HG03064 (cell line): ENCODE data around the gene UBE2L5.

Experiments used
- ATAC-seq: cut with Tn5 transposase; IDR thresholded peaks from one replicate; pipeline ENCODE4 v1.9.1; 2021; ENCODE audit warnings: low read depth; ENCODE audit not compliant: unreplicated experiment

UBE2L5 gene

GRCh38 chr13:30422054-30422839 lies at the start of gene UBE2L5:
Gene UBE2L5 (plus strand): TSS chr13:30422493. CDS start chr13:30427991, 5,498 bp downstream.
- peak; percentile 57 for ATAC-seq

DNA sequence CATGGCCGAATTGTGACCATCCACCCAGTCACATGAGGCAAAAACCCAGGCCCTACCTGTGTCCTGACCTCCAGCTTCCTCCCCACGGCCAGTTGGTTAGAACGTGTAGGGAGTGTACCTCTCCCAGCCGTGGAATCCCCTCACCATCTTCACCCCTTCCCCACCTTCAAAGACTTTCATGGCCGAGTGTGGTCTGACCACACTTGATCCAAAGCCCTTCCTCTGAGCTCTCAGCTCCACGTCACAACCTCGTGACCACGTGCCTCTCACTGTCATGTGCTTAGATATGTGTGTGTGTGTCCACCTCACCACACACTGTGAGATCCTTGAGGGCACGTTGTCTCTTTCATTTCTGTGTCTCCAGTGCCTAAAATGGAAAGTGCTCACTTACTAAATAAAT lies 48.6 kb upstream of the UBE2L5 start:
- ATAC-seq, result no peak

GRCh38 chr13:30375265-30375835 lies 46.9 kb upstream of the UBE2L5 start:
- ATAC-seq, result no peak

DNA sequence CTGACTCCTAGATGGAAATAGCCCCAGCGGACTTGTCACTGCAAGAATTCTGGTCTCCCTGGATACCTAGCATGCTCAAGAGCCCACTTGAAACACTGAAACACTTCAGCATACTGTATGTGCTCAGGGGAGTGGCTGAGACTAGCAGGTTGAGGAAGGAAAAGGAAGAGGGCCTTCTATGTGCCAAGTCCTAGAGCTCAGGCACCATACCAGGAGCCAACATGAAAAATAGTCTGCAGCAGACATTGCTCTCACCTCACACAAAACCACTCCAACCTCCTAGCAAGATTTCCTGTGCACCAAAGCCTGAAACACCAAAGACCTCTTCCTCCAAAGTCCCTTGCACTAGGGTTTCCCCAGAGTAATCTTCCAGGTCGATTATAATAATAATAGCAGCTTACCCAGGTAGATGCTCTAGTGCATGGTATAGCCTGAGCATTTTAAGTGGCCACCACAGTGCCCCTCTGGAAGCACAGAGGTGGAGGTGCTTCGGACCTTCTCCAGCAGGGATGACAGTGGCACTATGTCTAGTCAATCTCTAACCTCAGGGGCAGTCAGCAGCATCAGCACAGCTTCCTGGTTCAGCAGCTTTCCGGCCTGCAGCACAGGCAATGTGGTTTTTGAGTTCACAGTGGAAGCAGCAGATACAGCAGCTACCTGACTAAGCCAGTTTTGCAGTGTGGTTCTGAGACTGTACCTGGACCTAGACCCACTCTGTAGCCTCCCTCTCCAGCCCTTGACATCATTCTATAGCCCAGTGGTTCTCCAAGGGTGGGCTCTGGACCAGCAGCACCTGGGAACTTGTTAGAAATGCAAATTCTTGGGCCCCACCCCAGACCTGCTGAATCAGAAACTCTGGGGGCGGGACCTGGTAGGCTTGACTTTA lies 45.6 kb upstream of the UBE2L5 start:
- no peak for ATAC-seq

DNA sequence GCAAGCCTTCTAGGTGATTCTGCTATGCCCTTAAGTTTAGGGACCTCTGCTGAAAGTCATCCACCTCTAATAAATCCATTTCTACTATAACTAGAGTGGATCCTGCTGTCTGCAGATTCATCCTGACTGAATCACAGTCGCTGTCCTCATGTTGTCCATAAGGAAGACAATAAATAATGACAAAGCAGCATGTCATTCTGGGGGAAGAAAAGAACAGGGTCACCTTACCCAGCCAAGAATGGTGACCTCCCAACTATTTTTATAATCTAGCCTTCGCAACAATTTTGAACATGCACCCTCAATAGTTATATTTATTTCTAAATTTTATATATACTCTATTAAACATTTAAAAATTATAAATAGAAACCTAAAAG lies 45.0 kb upstream of the UBE2L5 start:
- no peak for ATAC-seq

DNA sequence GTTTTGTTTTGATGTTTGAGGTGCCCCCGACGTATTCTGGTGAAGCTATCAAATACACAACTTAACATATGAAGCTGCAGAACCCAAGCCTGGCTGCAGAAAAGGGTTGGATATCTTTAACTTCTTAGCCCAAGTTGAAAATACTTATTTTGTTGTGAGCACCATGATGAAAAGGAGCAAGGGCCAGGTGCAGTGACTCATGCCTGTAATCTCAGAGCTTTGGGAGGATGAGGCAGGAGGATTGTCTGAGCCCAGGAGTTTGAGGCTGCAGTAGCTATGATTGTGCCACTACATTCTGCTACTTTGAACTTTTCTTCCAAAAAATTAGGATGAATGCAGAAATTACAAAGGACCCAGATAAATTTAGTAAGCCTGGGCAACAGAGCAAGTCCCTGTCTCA lies 44.1 kb upstream of the UBE2L5 start:
- ATAC-seq, result no peak

GRCh38 chr13:30381049-30381448 lies 41.2 kb upstream of the UBE2L5 start:
- ATAC-seq, result no peak

DNA sequence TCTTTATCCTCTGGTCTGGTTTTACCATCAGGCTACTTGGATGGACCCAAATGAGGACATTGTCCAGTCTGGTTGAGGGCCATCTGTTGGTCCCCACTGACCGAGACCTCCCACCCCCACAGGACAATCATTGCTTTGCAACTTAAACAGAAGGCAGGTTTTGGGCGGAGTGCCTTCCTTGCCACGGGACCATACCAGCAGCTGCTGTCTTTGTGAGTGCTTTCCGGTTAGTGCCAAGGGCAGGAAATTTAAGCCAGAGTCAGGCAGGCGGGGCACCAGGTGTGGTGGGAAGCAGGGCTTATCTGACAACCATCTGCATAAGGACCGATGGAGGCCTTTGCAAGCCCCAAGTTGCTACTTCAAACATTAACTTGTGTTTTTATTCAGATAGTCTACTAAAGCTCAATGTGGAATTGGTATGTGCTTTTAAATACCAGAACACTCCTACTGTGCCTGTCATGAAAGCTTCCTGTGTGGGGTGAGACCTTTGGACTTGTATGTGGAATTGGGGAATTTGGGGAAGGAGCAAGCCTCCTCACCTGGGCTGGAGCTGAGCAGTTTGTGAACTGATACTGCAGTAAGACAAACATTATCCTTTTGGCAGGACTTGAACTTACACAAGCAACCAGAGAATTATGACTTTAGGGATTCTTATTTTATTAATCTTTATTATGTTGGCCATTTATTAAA lies 39.3 kb upstream of the UBE2L5 start:
- no peak for ATAC-seq

DNA sequence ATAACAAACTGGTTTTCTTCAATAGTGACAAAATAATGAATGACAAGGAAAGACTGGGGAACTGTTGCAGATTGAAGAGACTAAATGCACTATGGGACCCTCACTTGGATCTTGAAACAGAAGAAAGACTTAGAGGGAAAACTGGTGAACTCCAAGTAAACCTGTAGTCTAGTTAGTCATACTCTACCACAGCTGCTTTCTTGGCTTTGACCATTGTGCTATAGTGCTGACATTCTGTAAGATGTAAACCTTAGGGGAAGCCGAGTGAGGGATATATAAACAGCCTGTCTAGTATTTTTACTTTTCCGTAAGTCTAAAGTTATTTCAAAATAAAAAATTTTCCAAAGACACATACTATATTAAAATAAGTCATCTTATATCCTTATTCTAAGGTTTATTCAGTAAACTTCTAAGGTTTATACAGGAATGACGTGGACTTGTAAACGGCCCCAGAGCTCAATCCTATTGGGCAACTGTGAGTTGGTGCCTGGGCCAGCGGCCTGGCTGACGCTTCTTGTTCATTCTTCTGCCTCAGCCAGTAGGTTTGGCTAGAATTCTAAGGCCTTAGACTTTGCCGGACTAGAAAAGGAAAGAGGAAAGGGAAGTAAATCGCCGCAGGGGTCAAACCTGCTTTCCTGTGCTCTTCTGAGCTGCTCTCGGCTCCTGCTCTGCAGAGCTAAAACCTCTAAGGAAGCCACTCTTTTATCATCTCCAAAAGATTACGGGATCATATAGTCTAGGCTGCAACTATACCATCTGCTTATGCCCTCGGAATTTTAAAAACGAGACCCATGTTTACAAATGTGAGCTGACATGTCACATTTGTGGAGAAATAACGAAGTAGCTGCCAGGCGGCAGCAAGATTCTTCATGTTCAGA lies 33.6 kb upstream of the UBE2L5 start:
- ATAC-seq, result no peak

GRCh38 chr13:30391956-30392680 lies 30.2 kb upstream of the UBE2L5 start:
- ATAC-seq, result no peak

DNA sequence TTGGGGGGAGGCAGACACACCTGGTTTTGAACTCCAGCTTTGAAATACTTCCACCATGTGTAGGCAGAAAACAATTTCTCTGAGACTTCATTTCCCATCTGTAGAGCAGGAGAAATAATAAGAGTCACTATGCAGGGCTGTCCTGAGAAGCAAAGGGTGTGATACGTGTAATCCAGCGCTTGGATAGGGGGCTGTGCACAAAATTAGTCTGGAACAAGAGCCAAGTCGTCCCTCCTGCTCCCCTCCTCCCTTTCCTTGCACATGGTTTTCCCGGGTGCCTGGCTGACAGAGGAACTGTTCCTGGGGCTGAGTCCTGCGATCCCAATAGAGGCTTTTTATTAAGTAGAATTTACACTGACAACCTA lies 29.6 kb upstream of the UBE2L5 start:
- no peak for ATAC-seq

DNA sequence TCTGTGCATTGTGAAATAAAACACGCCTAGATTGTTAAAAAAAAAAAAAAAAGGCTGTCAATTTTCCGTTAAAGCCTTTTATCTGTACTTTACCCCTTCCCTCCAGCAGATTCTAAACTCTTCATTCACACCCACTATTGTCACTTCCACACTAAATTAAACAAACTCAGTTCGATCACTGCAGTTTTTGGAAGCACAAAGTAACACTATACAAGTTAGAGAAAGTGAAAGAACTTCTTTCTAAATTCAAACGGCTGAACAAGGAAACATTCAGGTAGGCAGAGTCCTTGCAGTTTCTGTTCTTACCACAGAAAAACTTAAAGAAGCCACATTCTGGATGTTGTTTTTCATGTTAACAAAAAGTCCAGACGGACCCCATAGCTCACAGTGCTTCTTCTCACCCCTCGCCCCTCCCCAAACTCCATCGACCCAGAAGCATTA lies 27.5 kb upstream of the UBE2L5 start:
- ATAC-seq, result peak; percentile 58

GRCh38 chr13:30395192-30396158 lies 26.8 kb upstream of the UBE2L5 start:
- ATAC-seq, result peak; percentile 55

DNA sequence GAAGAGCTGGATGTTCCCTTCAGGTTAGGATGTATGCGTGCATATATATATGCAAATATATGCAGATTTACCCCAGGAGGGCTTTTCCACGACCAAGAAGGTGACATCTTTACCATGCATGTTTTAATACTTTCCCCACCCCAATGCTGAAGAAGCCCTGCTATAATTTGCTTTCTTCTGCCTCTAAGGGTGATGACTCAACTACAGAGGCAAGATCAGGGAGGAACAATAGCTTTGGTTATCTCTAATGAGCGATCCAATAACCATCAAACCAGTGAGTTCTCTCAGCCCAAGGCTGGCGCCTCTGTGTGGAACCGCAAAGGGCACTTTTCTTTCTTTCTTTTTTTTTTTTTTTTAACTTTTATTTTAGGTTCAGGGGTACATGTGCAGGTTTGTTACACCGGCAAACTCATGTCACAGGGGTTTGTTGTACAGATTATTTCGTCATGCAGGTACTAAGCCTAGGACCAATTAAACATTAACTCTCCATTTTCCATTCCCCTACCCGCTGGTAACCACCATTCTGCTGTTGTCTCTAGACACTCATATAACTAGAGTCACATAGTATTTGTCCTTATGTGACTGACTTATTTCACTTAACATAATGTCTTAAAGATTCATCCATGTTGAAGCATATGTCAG lies 25.7 kb upstream of the UBE2L5 start:
- ATAC-seq, result no peak

DNA sequence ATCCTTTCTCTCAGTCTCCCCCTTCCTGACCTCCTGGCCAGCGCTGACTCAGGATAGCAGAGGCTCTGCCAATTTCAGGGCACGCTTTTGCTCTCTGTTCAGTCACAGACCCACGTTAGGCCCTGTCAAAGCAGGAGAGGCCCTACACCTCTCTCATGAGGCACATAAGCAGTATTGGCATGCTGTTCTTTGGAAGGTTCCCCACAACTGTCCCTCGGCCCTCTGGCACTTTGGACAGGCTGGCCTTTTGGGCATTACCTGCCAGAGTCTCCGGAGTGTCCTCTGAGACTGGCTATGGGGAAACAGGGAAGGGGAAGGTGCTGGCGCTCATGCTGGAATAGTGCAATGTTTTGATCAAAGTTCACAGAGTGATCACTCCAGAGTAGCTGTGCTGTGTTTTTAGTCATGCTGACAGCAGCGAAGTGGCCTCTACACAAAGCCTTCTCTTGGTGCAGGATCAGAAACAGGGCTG lies 23.7 kb upstream of the UBE2L5 start:
- no peak for ATAC-seq

- no peak for ATAC-seq
Observed at GRCh38 chr13:30400376-30400775, 21.9 kb upstream of the UBE2L5 start.

GRCh38 chr13:30401347-30401746 lies 20.9 kb upstream of the UBE2L5 start:
- ATAC-seq, result no peak
